SHP77 treated with DMSO at 0.1 percent for 48 hours (cell line): ENCODE results near the gene ERC1.

ENCODE experiments used
- DNase-seq: peaks from one replicate; lab custom pipeline; 2025; lab: John Stamatoyannopoulos, UW

Gene ERC1

DNA sequence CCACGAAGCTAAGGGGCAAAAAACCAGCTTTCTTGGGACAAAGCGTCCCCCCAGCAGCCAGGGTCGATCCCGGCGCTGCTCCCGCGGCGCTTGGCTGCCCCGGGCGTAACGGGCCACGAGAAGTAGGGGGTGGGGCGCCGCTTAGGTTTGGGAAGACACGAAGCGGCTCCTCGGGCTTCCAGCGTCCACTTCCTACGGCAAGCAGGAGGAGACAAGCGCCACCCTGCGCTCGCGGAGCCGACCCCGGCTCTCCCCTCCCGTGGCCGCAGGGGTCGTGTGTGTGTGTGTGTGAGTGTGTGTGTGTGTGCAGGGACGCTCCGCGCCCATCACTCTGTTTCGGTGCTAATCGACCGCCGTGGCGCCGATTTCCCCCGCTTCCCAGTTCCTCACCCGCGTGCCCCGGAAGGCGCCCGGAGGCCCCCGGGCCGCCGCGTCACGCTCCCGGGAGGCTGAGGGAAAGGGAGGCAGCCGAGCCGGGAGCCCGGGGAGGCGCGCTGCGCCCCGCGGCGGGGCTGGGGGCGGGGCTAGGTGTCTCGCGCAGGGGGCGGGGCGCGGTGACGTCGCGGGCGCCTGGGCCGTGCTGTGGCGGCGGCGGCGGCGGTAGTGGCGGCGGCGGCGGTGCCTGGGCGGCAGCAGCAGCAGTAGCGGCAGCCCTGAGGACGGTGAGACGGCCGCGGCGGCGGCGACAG lies at the start of gene ERC1:
Gene ERC1 (plus strand): TSS at position 563 of the 689 bp plus-strand sequence. CDS start 36,681 bp downstream, outside the sequence.
- DNase-seq: no peak

DNA sequence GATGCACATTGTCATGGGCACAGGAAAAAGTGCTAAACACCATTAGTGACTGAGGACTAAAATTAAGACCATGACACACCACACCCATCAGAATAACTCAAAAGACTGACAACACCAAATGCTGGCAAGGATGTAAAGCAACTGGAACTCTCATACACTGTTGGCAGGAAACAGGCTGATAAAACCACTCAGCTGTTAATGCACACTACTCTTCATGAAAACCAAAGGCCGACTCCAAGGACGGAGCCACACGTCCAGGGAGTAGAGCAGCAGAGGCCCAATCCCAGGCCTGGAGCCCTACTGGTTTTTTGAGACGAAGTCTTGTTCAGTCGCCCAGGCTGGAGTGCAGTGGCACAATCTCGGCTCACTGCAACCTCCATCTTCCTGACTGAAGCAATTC lies 48.0 kb upstream of the ERC1 start:
- DNase-seq: no peak

DNA sequence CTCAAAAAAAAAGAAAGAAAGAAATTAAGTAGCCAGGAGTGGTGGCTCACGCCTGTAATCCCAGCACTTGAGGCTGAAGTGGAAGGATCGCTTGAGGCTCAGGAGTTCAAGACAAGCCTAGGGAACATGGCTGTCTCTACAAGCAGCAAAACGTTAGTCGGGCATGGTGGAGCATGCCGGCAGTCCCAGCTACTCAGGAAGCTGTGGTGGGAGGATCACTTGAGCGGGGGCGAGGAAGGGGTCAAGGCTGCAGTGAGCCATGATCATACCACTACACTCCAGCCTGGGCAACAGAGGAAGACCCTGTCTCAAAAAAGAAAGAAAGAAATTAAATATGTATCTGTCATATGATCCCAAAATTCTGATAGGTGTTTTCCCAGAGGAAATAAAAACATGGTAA lies 46.8 kb upstream of the ERC1 start:
- no peak for DNase-seq

DNA sequence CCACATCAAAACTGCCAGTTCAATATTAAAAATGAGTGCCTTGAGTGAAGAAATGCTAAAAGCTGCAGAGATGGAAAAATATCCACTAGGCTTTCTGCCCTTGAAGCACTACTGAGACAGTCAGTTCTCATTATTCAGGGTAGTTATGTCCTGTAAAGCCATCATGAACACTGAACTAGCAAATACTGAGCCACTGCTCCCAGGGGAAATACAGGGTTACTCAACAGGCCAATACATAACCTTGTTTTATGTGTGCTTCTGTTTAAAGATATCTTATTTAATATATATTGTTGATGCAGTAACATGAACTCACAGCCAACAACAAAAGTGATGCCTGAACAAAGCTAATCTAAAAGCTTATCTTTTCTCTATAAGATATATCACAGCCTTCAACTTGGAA lies 44.8 kb upstream of the ERC1 start:
- DNase-seq: no peak

DNA sequence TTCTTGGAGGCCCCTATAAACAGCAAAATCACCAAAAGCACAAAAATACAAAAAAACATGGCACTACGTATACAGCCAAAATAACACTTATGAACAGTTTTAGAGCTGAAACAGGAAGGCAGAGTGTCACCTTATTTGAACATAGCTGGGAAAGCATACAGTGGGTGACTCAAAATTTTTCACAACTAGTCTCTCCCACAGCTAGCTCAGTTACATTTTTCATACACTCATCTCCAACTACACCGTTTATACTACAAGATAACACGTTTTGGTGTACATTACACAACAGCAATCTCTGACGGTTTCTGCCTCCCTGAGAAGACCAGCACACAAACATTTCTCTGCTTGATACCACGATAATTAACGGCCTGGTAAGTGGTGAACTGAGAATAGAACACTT lies 44.4 kb upstream of the ERC1 start:
- DNase-seq: no peak

DNA sequence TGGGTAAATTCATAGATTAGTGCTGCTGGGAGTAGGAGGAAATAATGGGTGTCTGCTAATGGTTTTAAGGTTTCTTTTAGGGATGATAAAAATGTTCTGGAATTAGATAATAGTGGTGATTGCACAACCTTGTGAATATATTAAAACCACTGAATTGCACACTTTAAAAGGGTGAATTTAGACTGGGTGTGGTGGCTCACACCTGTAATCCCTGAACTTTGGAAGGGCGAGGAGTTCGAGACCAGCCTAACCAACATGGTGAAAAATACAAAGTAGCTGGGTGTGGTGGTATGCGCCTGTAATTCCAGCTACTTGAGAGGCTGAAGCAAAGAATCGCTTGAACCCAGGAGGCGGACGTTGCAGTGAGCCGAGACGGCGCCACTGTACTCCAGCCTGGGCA lies 42.8 kb upstream of the ERC1 start:
- no peak for DNase-seq

DNA sequence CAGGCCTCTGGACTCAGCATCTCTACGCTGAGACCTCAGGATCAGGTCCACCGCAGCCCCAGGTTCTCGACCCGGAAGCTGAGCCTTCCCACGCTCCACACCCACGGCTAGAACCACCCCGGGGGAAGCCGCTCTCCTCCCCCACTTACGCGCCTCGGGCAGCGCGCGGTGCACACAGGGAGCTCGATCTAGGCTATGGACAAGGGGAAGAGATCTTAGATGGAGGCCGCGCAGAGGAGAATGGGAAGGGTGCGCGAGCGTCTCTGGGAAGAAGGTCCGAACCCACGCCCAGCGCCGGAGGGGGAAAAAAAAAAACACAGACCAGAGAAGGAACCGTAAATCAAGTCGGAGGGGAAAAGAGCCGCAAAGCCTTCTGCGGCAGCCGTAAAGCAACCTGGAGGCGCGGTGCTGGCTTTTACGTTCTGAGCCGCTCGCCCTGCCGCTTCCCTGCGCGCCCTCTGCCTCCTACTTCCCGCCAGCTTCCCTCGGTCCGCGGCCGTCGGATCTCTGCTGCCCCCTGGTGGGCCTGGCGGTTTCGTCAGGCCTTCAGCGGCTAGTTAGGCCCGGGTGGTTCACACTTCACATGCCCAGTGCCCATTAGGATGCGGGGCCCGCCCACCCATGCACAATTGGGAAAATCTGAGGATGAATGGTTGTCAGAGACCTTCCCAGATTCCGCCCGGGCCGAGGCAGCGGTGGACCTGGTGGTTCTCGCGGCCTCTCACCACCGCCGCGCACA lies 41.4 kb upstream of the ERC1 start, which contains the start of gene RAD52:
Gene RAD52 (minus strand): TSS at position 242 of the 739 bp plus-strand sequence. CDS start 16,636 bp downstream, outside the sequence.
- peak; percentile 80 for DNase-seq

DNA sequence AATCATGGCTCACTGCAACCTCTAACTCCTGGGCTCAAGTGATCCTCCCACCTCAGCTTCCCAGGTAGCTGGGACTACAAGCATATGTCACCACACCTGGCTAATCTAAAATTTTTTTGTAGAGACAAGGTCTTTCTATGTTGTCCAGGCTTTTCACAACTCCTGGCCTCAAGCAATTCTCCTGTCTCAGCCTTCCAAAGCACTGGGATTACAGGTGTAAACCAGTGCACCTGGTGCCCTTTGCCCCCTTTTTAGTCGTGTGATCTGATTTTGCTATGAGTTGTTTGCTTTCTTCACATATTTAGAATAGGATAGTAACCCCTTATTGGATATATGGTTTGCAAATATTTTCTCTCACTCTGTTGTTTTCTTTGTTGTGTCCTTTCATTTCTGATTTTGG lies 39.8 kb upstream of the ERC1 start:
- no peak for DNase-seq

DNA sequence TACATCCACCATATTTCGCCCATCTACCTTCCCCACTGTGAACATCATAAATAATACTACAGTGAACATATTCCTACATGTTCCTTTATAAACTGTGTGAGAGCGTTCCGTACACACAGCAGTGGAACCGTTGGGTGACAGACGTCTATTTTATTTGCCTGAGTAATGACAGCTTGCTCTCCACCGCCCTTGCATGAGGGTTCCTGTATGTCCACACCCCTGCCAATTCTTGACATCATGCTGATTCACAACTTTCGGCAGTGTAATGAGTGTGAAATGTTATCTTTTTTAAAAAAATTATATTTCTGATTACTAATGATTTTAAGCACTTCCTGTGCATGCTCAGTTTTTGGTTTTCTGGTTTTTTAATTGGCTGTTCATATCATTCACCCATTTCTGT lies 37.2 kb upstream of the ERC1 start:
- DNase-seq: no peak

DNA sequence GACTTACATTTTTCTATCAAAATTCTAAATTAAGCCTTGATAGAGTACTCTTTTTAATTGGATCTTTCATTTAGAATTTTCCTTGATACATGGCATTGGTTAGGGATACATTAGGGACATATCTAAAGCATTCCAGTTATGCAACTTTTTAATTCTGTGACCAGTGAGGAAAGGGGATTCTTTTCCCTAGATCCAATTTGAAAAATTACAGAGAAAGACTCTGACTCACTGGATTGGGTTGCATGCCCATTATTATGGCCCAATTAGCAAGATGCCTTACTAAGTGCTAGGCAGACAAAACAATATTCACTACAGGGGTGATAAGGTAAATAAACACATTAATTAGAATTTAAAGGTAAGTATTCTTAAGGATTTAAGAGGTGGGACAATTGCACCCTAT lies 36.3 kb upstream of the ERC1 start:
- DNase-seq: no peak

DNA sequence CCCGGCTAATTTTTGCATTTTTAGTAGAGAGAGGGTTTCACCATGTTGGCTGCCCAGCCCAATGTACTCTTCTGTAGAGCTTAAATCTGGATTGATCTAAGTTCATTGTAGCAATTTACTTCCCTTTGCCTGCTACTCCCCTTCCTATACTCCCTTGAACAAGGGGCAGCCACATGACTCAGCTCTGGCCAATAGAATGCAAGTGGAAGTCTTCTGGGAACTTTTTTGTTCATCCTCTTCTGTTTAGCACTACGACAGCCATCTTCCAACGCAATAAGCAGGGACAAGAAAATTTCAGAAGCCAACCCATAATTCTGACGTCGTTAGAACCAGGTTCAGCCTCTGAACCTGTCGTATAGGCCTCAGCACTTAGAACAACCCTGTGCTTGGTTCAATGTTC lies 35.1 kb upstream of the ERC1 start:
- DNase-seq: no peak

DNA sequence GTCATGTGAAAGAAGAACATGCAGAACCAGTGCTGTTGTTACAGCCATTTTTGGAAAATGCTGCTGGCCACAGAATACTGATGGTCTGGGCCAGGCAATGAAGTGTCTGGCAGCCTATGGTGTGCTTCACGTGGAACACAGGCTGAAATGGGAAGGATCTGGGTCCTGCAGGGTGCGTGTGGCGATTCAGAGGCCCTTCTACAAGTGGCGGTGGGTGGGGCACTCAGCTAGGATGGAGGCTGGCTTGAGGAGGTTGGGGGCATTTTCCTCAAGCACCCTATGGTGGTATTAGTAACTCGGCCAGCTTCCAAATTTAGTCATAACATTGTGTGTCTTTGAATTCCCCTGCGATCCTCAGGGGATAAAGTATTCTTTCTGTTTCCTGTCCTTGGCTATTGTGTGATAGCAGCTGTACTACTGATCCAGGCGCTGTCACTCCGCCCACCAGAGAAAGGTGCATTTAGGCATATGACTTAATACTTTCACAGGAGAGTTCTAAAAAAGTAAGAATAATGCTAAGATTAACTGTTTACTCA lies 32.4 kb upstream of the ERC1 start:
- no peak for DNase-seq

DNA sequence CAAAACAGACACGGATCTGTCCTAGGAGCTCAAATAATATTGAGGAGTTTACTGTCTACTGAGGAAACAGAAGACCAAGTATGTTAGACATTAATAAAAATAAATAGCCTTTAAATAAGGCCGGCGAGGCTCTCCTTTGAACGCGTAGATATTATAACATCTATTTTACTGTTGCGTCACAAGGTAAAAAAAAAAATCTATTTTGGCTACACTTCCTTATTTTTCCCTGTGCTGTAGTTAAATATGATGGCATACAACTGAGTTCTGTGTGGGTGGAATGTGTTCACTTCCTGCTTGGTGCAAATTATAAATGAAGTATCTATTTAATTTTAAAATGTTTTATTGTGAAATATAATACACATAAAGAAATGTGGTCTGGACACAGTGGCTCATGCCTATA lies 24.3 kb upstream of the ERC1 start:
- no peak for DNase-seq

DNA sequence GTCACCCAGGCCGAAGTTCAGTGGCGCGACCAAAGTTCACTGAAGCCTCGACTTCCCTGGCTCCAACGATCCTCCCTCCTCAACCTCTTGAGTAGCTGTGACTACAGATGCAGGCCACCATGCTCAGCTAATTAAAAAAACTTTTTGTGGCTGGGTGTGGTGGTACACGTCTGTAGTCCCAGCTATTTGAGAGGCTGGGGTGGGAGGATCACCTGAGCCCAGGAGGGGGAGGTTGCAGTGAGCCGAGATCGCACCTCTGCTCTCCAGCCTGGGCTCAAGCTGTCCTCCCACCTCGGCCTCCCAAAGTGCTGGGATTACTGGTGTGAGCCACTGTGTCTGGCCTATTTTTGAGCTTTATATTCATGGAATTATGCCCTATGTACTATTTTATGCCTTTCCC lies 23.4 kb upstream of the ERC1 start:
- no peak for DNase-seq

DNA sequence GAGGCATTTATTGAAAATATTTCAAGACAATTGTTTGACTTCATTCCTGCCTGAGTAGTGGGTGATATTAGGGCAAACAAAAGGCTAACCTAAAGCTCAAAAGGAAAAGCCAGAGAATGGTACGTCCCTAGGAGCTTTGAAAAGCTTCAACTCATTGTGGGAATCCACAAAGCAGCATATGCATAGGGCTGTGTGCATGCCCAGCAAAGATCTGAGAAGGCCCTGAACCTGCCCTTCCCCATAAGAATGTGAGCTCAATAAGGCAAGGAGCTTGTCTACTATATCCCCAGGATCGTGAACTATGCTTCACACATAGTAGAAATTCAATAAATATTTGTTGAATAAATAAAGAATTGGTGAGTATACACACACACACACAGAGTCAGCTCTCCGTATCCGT lies 22.5 kb upstream of the ERC1 start:
- no peak for DNase-seq

DNA sequence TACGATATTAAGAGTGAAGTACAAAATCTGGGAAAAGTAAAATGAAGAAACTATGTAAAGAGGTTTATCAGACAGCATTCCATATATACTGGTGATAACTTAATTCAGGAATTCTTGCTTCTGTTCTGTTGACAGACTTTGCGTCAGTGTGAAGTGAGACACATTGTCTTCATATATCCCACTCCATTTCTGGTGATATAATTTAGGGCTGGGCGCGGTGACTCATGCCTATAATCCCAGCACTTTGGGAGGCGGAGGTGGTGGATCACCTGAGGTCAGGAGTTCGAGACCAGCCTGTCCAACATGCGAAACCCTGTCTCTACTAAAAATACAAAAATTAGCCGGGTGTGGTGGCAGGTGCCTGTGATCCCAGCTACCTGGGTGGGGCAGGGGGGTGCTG lies 21.2 kb upstream of the ERC1 start:
- no peak for DNase-seq

DNA sequence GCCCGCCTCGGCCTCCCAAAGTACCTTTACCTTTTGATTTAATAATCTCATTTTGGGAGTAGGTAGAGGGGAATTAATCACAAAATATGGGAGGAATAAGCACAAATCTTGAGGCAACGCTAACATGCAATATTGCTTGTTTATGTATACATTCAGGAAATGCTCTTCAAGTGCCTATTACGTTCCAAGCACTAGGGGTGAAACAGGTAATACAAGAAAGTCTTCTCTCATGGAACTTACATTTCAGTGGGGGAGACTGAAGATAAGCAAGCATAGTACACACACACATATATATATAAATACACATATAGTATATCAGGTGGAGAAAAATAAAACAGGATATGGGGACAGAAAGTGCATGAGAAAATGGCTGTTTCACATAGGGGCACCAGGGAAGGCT lies 19.0 kb upstream of the ERC1 start:
- DNase-seq: no peak

DNA sequence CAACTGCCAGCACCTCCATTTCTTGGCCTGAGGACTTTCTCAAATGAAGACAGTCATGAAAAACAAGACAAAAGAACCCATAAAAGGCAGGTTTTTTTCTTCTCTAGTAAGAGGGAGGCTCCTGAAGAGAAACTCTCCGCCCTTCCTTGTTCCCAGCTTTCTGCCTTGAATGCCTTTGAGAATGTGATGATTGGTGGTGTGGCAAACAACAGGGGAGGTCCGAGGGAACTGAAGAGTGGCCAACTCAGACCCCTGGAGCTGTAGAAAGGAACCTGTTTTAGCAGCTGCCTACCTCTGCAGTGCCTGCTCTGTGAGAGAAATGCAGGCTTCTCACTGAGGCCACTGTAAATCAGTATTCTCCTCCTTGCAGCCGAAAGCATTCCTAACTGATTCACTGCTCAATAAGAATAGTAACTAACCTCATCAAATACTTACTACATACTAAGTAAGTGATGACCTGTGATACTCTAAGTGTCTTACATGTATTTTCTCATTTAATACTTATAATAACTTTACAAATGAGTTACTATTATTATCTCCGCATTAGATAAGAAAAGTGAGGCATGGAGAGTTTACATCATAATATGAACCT lies 16.7 kb upstream of the ERC1 start:
- no peak for DNase-seq

DNA sequence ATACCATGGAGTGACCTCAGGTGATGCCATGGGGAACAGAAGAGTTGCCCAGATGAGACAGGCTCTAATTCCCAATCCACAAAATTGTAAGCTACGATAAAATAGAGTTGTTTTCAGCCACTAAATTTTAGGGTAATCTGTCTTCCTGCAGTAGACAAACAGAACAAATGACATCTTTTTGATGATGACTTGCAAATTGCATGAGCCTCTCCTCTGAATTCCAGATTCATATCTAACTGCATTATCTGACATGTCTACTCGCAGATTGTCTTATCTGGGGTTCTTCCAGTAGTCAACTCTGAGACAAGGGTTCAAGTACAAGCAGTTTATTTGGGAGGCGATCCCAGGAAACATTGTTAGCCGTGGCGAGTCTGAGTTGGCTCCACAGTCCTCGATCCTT lies 14.4 kb upstream of the ERC1 start:
- no peak for DNase-seq

DNA sequence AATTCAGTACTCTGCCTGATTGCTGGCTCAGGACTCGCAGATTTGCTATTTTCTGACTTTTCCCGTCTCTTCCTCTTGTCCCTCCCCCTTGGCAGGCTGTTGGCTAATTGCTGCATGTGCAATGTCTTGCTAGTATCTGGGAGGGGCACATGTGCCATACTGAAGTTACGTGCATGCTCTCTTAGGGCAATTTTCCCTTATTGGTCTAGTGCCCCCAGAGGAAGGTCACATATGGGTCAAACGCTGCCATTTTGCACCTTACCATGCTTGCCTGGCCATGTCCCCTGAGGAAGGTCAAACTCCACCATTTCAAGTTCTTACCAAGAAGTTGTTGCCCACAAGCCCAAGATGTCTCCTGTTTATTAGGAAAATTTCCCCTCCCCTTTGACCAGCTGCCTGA lies 13.9 kb upstream of the ERC1 start:
- no peak for DNase-seq

DNA sequence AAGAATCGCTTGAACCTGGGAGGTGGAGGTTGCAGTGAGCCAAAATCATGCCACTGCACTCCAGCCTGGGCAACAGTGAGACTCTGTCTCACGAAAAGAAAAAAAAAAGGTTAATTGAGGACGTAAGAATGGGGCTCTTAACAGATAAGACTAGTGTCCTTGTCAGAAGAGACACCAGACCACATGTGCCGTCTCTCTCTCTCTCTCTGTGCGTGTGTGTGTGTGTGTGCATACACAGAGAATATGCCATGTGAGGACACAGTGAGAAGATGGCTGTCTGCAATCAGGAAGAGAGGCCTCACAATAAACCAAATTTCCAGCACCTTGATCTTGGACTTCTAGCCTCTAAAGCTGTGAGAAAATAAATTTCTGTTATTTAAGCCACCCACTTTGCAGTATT lies 11.7 kb upstream of the ERC1 start:
- DNase-seq: no peak

DNA sequence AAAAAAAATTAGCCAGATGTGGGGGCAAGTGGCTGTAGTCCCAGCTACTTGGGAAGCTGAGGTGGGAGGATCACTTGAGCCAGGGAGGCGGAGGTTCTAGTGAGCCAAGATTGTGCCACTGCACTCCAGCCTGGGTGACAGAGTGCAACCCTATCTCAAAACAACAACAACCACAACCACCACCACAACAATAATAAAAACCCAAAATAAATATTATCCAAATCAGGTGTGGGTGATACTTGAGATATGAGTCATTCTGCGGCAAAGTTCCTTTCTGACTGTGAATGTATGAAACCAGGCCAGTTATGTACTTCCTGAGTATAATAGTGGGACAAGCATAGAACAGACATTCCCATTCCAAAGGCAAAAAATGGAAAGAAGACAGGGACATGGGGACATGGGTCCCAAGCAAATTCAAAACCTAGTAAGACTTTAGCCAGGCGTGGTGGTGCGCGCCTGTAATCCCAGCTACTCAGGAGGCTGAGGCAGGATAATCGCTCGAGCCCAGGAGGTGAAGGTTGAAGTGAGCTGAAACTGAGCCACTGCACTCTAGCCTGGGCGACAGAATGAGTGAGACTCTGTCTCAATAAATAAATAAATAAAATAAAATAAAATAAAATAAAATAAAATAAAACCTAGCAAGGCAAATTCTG lies 9.7 kb upstream of the ERC1 start:
- DNase-seq: no peak

DNA sequence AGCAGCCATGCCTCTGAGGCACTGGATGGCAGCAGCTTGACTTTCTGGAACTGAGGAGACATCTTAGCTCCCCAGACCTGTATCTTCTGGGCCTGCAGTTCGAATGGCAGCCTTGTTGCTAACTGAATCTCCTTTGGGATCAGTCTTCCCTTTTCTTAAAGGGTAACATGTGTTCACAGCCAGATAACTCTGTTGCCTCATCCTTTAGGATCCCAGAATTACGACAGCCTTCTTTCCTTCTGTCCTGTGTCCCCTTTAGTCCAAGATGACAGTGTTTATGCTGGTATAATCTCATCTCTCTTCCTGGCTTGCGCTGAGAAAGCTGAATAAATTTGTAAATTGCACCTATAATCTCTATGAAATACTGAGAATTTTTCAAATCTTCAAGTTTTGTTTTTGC lies 9.1 kb upstream of the ERC1 start:
- DNase-seq: no peak
